ENCODE measurements around the gene IGFLR1. TPM values are rescaled to one million over a fixed set of nuclear protein-coding genes. Genes with fewer than 3 reads are reported as not detected.
A peak's percentile ranks its signal among the peaks of the same experiment; 100 is the strongest.

IGFLR1 gene
- total and polyA plus RNA-seq, 4 experiments from 2014 or later: 93.9 to 124 (median 109) TPM

GRCh38 chr19:35738021-35738886 is 4.0 kb downstream of the IGFLR1 start:
- intact Hi-C loops (cut with micrococcal nuclease): no loop called here
- no peaks in the 10 kb centered on the region for H3K9me3 ChIP-seq (ENCODE audit: control insufficient read depth in 1 of 2, low read length in 2 of 2)
- H3K36me3 ChIP-seq (ENCODE audit: insufficient read depth, low read length): peaks cover 29% of the 10 kb centered on the region
- peaks cover 22 to 49% of the 10 kb centered on the region in 2 donors for H3K36me3 Mint-ChIP-seq
- H3K4me1 ChIP-seq (ENCODE audit: insufficient read depth, low read length): peaks cover 44% of the 10 kb centered on the region
- peak overlapping the region in 5 of 7 donors; percentile 14 to 81 (median 42) for H3K27ac Mint-ChIP-seq
- peaks cover 12 to 58% (median 36%) of the 10 kb centered on the region in 4 donors for H3K4me1 Mint-ChIP-seq
- H3K4me3 ChIP-seq (ENCODE audit: low read length in 2 of 2): no peak overlapping the region
- DNase-seq: no peak
- ChIA-PET POLR2A (ENCODE audit: partially characterized antibody) (interaction anchor here (1.1 to 5.7 kb wide), 3 partner anchors 11 to 90 kb away, joined by 3 to 30 read pairs (median 11); partner anchors contain the start of genes COX6B1 and LIN37), CTCF (ENCODE audit: partially characterized antibody) (interaction anchor here (1.4 to 2.0 kb wide), 5 partner anchors 11 to 45 kb away, joined by 3 to 11 read pairs (median 8); partner anchors contain the start of gene LIN37)
- no peaks in the 10 kb centered on the region for H3K27me3 Mint-ChIP-seq
- H3K9me3 Mint-ChIP-seq: no peaks in the 10 kb centered on the region
- H3K27me3 ChIP-seq (ENCODE audit: insufficient read depth, low read length): no peaks in the 10 kb centered on the region
- H3K4me3 Mint-ChIP-seq: peak overlapping the region in 5 of 8 donors; percentile 17 to 98 (median 29)
- no peak overlapping the region for H3K27ac ChIP-seq (ENCODE audit: low read depth, low read length)

- peak in 2 of 5 donors; percentile 31 to 37 for DNase-seq
- POLR2A ChIA-PET (ENCODE audit: partially characterized antibody): interaction anchor here (0.8 to 5.7 kb wide), 6 partner anchors 7 to 89 kb away, joined by 3 to 30 read pairs (median 12); partner anchors contain the start of genes COX6B1, LIN37, PSENEN and U2AF1L4
- intact Hi-C loops (cut with micrococcal nuclease): no loop called here
- Histone ChIP-seq H3K4me1 (ENCODE audit: insufficient read depth, low read length) (peaks cover 34% of the 10 kb centered on the region), H3K27ac (ENCODE audit: low read depth, low read length) (no peak overlapping the region), H3K36me3 (ENCODE audit: insufficient read depth, low read length) (peaks cover 34% of the 10 kb centered on the region), H3K27me3 (ENCODE audit: insufficient read depth, low read length) (no peaks in the 10 kb centered on the region), H3K9me3 (ENCODE audit: control insufficient read depth in 1 of 2, low read length in 2 of 2) (no peaks in the 10 kb centered on the region), H3K4me3 (ENCODE audit: low read length in 2 of 2) (no peak overlapping the region)
- Mint-ChIP-seq H3K9me3 (no peaks in the 10 kb centered on the region), H3K36me3 (peaks cover 18 to 47% of the 10 kb centered on the region in 2 donors), H3K4me1 (peaks cover 7 to 50% (median 27%) of the 10 kb centered on the region in 4 donors), H3K4me3 (peak overlapping the region in 1 of 8 donors; percentile 57), H3K27ac (peak overlapping the region in 6 of 7 donors; percentile 10 to 91 (median 64)), H3K27me3 (no peaks in the 10 kb centered on the region)
- CTCF ChIA-PET (ENCODE audit: partially characterized antibody): interaction anchor here (0.6 to 2.0 kb wide), 9 partner anchors 8 to 82 kb away, joined by 3 to 11 read pairs (median 4); partner anchors contain the start of genes LIN37, PSENEN and U2AF1L4
Measured at GRCh38 chr19:35736913-35737886, 5.1 kb downstream of the IGFLR1 start.

- H3K27ac ChIP-seq (ENCODE audit: low read depth, low read length): no peak overlapping the region
- Mint-ChIP-seq H3K4me3 (no peak overlapping the region), H3K27me3 (no peaks in the 10 kb centered on the region), H3K9me3 (no peaks in the 10 kb centered on the region), H3K4me1 (peaks cover 6 to 33% (median 22%) of the 10 kb centered on the region in 4 donors), H3K27ac (peak overlapping the region in 2 of 7 donors; percentile 42 to 77), H3K36me3 (peaks cover 33 to 59% of the 10 kb centered on the region in 2 donors)
- H3K27me3 ChIP-seq (ENCODE audit: insufficient read depth, low read length): no peaks in the 10 kb centered on the region
- no peaks in the 10 kb centered on the region for H3K9me3 ChIP-seq (ENCODE audit: control insufficient read depth in 1 of 2, low read length in 2 of 2)
- CTCF ChIA-PET (ENCODE audit: partially characterized antibody): no interaction called here
- no peak for DNase-seq
- H3K4me1 ChIP-seq (ENCODE audit: insufficient read depth, low read length): peaks cover 21% of the 10 kb centered on the region
- intact Hi-C loops (cut with micrococcal nuclease): no loop called here
- peaks cover 57% of the 10 kb centered on the region for H3K36me3 ChIP-seq (ENCODE audit: insufficient read depth, low read length)
- H3K4me3 ChIP-seq (ENCODE audit: low read length in 2 of 2): no peak overlapping the region
- POLR2A ChIA-PET (ENCODE audit: partially characterized antibody): interaction anchor here (1.0 to 4.2 kb wide), 3 partner anchors 9 to 16 kb away, joined by 3 to 13 read pairs (median 3); partner anchors contain the start of genes LIN37, PSENEN and U2AF1L4
Measured at GRCh38 chr19:35734889-35735288, 7.4 kb downstream of the IGFLR1 start.

- POLR2A ChIA-PET (ENCODE audit: partially characterized antibody): interaction anchor here (1.0 to 4.2 kb wide), 3 partner anchors 10 to 15 kb away, joined by 3 to 13 read pairs (median 3); partner anchors contain the start of genes LIN37, PSENEN and U2AF1L4
- H3K27me3 ChIP-seq (ENCODE audit: insufficient read depth, low read length): no peaks in the 10 kb centered on the region
- Mint-ChIP-seq H3K4me3 (peak overlapping the region in 1 of 8 donors; percentile 0), H3K4me1 (peaks cover 6 to 30% (median 21%) of the 10 kb centered on the region in 4 donors), H3K9me3 (no peaks in the 10 kb centered on the region), H3K36me3 (peaks cover 38 to 65% of the 10 kb centered on the region in 2 donors), H3K27ac (peak overlapping the region; percentile 11 to 78 (median 52)), H3K27me3 (no peaks in the 10 kb centered on the region)
- H3K27ac ChIP-seq (ENCODE audit: low read depth, low read length): no peak overlapping the region
- H3K4me3 ChIP-seq (ENCODE audit: low read length in 2 of 2): no peak overlapping the region
- H3K9me3 ChIP-seq (ENCODE audit: control insufficient read depth in 1 of 2, low read length in 2 of 2): no peaks in the 10 kb centered on the region
- CTCF ChIA-PET (ENCODE audit: partially characterized antibody): no interaction called here
- intact Hi-C loops (cut with micrococcal nuclease): no loop called here
- H3K36me3 ChIP-seq (ENCODE audit: insufficient read depth, low read length): peaks cover 63% of the 10 kb centered on the region
- no peak for DNase-seq
- peaks cover 15% of the 10 kb centered on the region for H3K4me1 ChIP-seq (ENCODE audit: insufficient read depth, low read length)
Measured at GRCh38 chr19:35734273-35734672, 8.0 kb downstream of the IGFLR1 start.

GRCh38 chr19:35733180-35734125 is 8.8 kb downstream of the IGFLR1 start:
- Histone ChIP-seq H3K9me3 (ENCODE audit: control insufficient read depth in 1 of 2, low read length in 2 of 2) (no peaks in the 10 kb centered on the region), H3K4me1 (ENCODE audit: insufficient read depth, low read length) (peaks cover 15% of the 10 kb centered on the region), H3K36me3 (ENCODE audit: insufficient read depth, low read length) (peaks cover 64% of the 10 kb centered on the region), H3K27ac (ENCODE audit: low read depth, low read length) (no peak overlapping the region), H3K27me3 (ENCODE audit: insufficient read depth, low read length) (no peaks in the 10 kb centered on the region), H3K4me3 (ENCODE audit: low read length in 2 of 2) (no peak overlapping the region)
- Mint-ChIP-seq H3K36me3 (peaks cover 37 to 69% of the 10 kb centered on the region in 2 donors), H3K27ac (peak overlapping the region in 5 of 7 donors; percentile 42 to 75 (median 52)), H3K4me1 (peaks cover 6 to 26% (median 19%) of the 10 kb centered on the region in 4 donors), H3K4me3 (no peak overlapping the region), H3K27me3 (no peaks in the 10 kb centered on the region), H3K9me3 (no peaks in the 10 kb centered on the region)
- intact Hi-C loops (cut with micrococcal nuclease): no loop called here
- POLR2A ChIA-PET (ENCODE audit: partially characterized antibody): interaction anchor here (0.6 to 4.2 kb wide), 4 partner anchors 11 to 71 kb away, joined by 3 to 13 read pairs (median 3); partner anchors contain the start of genes LIN37, PSENEN and U2AF1L4
- CTCF ChIA-PET (ENCODE audit: partially characterized antibody): no interaction called here
- peak in 1 of 5 donors; percentile 25 for DNase-seq

Data from CD4-positive, alpha-beta memory T cell (primary cell).